Calu3 (cell line): ENCODE results near the gene ZDHHC11B. TPM values are rescaled to one million over a fixed set of nuclear protein-coding genes. Genes with fewer than 3 reads are reported as not detected.
"Not testable (repeated sequence)": the region's sequence is repeated elsewhere in the genome, so short reads cannot be mapped to it uniquely, and the experiment has no call there.

Experiments
- BruUV-seq: library from RNA; stranded (reverse); fragments of 400-500 nt; replicated peaks from 2 replicates; lab custom pipeline; 2021; lab: Mats Ljungman, UMichigan
- CTCF ChIA-PET: fragments of 300-600 bp; sonication (Branson Sonifier 250); formaldehyde crosslinking; loops from one replicate; lab custom pipeline; 2022; ENCODE audit warnings: antibody characterized with exemption; lab: Charles Lee
- DNase-seq: peaks from one replicate; pipeline ENCODE4 v3.0.0; 2022
- H3K27ac Mint-ChIP-seq: one replicate; pipeline ENCODE4 v1.8.0; 2022; ENCODE audit warnings: mixed read lengths; ENCODE audit not compliant: unreplicated experiment
- H3K27me3 Mint-ChIP-seq: one replicate; pipeline ENCODE4 v1.8.0; 2022; ENCODE audit warnings: mixed read lengths; ENCODE audit not compliant: unreplicated experiment
- H3K36me3 Mint-ChIP-seq: one replicate; pipeline ENCODE4 v1.8.0; 2022; ENCODE audit warnings: mild to moderate bottlenecking, moderate library complexity, mixed read lengths; ENCODE audit not compliant: insufficient read depth, unreplicated experiment
- H3K4me1 Mint-ChIP-seq: one replicate; pipeline ENCODE4 v1.8.0; 2022; ENCODE audit warnings: mild to moderate bottlenecking, low read depth, mixed read lengths; ENCODE audit not compliant: unreplicated experiment
- H3K4me3 Mint-ChIP-seq: one replicate; pipeline ENCODE4 v1.8.0; 2022; ENCODE audit warnings: mild to moderate bottlenecking, low read depth, moderate library complexity, mixed read lengths; ENCODE audit not compliant: unreplicated experiment
- H3K9me3 Mint-ChIP-seq: one replicate; pipeline ENCODE4 v1.8.0; 2022; ENCODE audit warnings: low read depth, mixed read lengths; ENCODE audit not compliant: unreplicated experiment
- CTCF ChIP-seq: fragments of 200-600 bp; IDR thresholded peaks from one replicate; pipeline ENCODE4 v1.8.0; 2022; ENCODE audit warnings: antibody characterized with exemption; ENCODE audit not compliant: unreplicated experiment
- intact Hi-C: fragments of 100-400 bp; cut with micrococcal nuclease; formaldehyde crosslinking; loops from one replicate; pipeline ENCODE4 v1.10.0; 2022; ENCODE audit not compliant: unreplicated experiment
- total RNA-seq: library from RNA; stranded (reverse); gene quantifications from 2 replicates; pipeline ENCODE4 v1.2.3, GENCODE V29; 2022

Gene ZDHHC11B
- total RNA-seq, 1 experiment from 2014 or later = 3.0 TPM

GRCh38 chr5:751496-751895 lies 33.0 kb downstream of the ZDHHC11B start:
- Mint-ChIP-seq H3K9me3 (no peaks in the 10 kb centered on the region), H3K27me3 (peaks cover 14% of the 10 kb centered on the region), H3K4me1 (no peaks in the 10 kb centered on the region), H3K4me3 (no peak overlapping the region), H3K27ac (no peak overlapping the region), H3K36me3 (no peaks in the 10 kb centered on the region)
- CTCF ChIA-PET = no interaction called here
- intact Hi-C loops = no loop called here
- BruUV-seq = no TSS peak
- DNase-seq = no peak
- TF ChIP-seq CTCF = no peak

- CTCF ChIA-PET, DNase-seq, BruUV-seq, H3K9me3 Mint-ChIP-seq, H3K4me1 Mint-ChIP-seq, intact Hi-C loops, H3K4me3 Mint-ChIP-seq, H3K27ac Mint-ChIP-seq, H3K36me3 Mint-ChIP-seq: not testable (repeated sequence)
- peaks cover 12% of the 10 kb centered on the region for H3K27me3 Mint-ChIP-seq
Observed at GRCh38 chr5:750226-750625, 34.3 kb downstream of the ZDHHC11B start.

GRCh38 chr5:749101-749670 lies 35.3 kb downstream of the ZDHHC11B start:
- no peak for TF ChIP-seq CTCF
- no peaks in the 10 kb centered on the region for H3K36me3 Mint-ChIP-seq
- DNase-seq = no peak
- BruUV-seq = no TSS peak
- H3K9me3 Mint-ChIP-seq = no peaks in the 10 kb centered on the region
- CTCF ChIA-PET = no interaction called here
- no peak overlapping the region for H3K27ac Mint-ChIP-seq
- peaks cover 5% of the 10 kb centered on the region for H3K27me3 Mint-ChIP-seq
- no peak overlapping the region for H3K4me3 Mint-ChIP-seq
- intact Hi-C loops = no loop called here
- no peaks in the 10 kb centered on the region for H3K4me1 Mint-ChIP-seq

GRCh38 chr5:748011-748980 lies 36.2 kb downstream of the ZDHHC11B start:
- DNase-seq, H3K4me1 Mint-ChIP-seq, H3K36me3 Mint-ChIP-seq, intact Hi-C loops, H3K9me3 Mint-ChIP-seq, H3K27ac Mint-ChIP-seq, H3K4me3 Mint-ChIP-seq, CTCF ChIA-PET, BruUV-seq, H3K27me3 Mint-ChIP-seq: not testable (repeated sequence)

- H3K27me3 Mint-ChIP-seq, H3K36me3 Mint-ChIP-seq, H3K4me1 Mint-ChIP-seq, BruUV-seq, H3K9me3 Mint-ChIP-seq, H3K27ac Mint-ChIP-seq, CTCF ChIA-PET, intact Hi-C loops, DNase-seq, H3K4me3 Mint-ChIP-seq: not testable (repeated sequence)
Observed at GRCh38 chr5:747303-747844, 37.2 kb downstream of the ZDHHC11B start.
